ENCODE results near the gene LRRC75A.
"Not testable (repeated sequence)": the region's sequence is repeated elsewhere in the genome, so short reads cannot be mapped to it uniquely, and the experiment has no call there.

Gene LRRC75A

GRCh38 chr17:16428098-16428882, 63.7 kb downstream of the LRRC75A start:
- no peak for DNase-seq

DNA sequence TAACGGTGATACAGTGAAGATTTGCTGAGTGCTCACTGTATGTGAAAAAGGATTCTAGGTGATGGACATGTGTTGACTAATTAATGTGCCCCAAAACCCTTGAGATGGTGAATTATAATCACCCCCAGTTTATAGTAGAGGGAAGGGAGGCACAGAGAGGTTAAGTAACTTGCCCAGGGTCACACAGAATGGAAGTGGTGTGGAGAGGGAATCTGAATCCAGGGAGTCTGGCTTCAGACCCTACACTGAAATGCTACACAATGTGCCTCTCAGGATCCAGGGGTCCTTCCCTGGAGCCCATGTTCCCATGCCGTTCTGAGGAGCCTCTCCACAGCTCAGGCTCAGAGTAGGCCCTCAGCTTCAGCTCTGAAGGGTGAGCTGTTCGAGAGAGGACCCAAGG, 65.0 kb downstream of the LRRC75A start:
- DNase-seq, result no peak

- DNase-seq, result no peak
Observed at GRCh38 chr17:16425698-16426659, 66.0 kb downstream of the LRRC75A start.

- DNase-seq, result no peak
Observed at GRCh38 chr17:16425202-16425601, 66.8 kb downstream of the LRRC75A start.

GRCh38 chr17:16423226-16423872, 68.6 kb downstream of the LRRC75A start:
- no peak for DNase-seq

DNA sequence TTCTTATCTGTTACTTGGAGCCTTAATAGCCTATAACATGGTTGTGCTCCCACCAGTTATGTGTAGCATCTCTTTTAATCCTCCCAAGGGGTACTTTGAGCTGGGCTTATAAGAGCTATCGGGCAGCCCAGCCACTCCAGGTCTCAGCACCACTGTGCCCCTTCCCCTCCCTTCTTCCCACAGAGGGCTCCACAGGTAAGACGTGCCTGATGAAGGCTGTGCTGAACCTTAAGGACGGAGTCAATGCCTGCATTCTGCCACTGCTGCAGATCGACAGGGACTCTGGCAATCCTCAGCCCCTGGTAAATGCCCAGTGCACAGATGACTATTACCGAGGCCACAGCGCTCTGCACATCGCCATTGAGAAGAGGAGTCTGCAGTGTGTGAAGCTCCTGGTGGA, 69.6 kb downstream of the LRRC75A start:
- no peak for DNase-seq

- DNase-seq, result no peak
Observed at GRCh38 chr17:16419929-16420271, 72.1 kb downstream of the LRRC75A start.

- no peak for DNase-seq
Observed at GRCh38 chr17:16419074-16419928, 72.7 kb downstream of the LRRC75A start.

DNA sequence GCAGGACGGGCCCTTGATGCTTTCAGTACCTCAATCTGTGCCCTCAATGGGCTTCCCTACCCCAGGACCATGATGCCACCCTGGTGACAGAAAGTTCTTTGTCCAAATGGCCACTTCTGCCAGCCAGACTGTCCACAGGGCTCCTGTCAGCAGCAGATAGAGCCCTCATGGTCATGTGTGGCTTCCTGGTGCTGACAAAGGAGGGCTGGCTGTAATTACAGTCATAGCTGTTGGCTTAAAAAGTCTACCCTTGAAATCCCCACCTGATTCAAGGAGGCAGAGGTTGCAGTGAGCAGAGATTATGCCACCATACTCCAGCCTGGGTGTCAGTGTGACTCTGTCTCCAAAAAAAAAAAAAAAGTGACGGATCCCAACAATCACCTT, 73.3 kb downstream of the LRRC75A start:
- no peak for DNase-seq

DNA sequence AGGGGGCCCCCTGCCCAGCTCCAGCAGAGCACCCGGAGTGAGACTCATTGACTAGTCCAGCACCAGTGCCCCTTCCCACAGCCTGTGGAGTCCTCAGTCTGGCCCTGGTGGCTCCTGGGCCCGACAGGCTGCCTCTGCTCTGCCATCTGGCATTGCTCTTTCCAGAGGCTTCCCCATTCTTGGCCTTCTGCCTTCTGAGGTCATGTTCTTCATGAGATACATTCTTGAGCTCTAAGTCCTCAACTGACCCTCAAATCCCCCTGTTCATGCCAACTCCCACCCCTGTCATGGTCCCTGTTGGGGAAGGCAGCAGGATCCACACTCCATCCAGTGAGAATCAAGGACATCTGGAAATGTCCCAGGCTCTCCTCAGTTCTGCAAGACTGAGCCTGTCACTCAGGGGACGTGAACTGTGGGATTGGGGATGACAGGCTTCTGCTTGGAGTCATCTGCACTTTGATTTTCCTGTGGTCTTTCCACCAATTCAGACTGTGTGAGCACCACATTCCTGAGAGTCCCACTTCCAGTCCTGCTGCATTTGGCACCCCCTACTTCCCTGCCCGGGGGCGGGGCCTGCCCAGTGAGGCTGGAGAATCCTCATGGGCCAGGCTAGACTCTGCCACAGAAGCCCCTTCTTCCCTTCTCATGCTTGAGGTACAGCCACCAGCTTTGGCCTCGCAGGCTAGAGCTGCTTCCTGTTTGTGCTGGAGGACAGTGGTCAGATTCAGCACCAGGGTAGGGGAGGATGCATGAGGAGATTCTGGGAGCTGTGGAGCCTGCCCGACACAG, 73.9 kb downstream of the LRRC75A start:
- no peak for DNase-seq

- DNase-seq, result no peak
Observed at GRCh38 chr17:16417399-16417798, 74.6 kb downstream of the LRRC75A start.

DNA sequence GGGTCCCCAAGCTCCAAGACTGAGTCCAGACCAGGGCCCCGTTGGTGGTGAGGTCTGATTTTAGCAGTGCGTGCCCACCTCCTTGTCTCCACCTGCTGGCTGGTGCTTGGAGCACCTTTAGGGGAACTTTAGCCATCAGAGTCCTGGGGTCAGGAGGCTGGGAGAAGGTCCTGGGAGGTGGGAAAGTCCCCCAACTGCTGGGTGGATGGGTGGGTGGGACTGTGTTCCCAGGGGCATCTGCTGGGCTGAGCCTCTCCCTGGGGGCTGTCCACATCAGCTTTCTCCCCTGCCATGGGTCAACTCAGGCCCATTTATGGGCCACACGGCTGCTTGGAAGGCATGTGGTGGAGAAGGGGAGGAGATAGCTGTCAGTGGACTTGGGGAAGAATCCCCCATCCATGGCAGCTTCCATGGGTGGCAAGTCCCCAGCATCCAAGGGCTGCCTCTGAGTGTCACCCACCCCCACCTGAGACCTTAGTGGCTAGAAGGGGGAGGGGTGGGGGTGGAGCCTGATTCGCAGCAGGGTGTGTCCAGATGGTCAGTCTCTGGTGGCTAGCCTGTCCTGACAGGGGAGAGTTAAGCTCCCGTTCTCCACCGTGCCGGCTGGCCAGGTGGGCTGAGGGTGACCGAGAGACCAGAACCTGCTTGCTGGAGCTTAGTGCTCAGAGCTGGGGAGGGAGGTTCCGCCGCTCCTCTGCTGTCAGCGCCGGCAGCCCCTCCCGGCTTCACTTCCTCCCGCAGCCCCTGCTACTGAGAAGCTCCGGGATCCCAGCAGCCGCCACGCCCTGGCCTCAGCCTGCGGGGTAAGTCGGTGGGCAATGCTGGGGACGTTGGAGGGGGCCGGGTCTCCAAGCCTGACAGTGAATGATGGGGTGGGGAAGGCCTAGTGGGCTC, 76.7 kb downstream of the LRRC75A start, which contains the start of gene TRPV2:
Gene TRPV2 (plus strand): TSS at position 541 of the 894 bp plus-strand sequence. CDS start 2,098 bp downstream, outside the sequence.
- DNase-seq, result no peak

DNA sequence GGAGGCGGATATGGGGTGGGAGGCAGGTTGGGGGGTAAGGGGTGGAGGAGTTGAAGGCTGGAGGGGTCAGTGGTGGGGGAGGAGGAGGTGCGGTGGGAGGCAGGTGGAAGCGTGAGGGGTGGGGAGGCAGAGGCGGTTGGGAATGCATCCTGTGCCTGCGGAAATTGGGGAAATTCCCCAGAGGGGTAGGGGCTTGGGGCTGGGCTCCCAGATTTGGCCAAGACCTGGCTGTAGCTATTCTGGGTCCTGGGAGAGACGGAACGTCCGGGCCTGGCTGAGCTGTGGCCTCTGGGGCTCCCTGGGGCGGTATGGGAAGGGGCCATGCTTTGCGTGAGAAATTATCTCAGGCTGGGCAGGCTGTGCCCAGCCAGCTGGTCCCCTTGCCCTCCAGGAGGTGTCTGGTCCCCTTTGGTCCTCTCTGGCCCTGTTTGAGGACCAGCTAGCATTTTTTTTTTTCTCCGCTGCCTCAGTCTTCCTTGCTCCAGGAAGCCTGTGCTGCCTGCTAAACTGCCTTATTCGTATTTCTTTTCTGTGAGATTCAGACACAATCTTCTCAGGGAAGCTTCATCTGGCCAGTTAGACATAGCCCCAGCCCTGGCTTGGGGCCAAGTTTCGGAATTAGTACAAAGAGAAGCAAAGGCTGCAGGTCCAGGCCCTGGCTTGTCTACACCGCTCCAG, 83.9 kb downstream of the LRRC75A start:
- DNase-seq, result no peak

DNA sequence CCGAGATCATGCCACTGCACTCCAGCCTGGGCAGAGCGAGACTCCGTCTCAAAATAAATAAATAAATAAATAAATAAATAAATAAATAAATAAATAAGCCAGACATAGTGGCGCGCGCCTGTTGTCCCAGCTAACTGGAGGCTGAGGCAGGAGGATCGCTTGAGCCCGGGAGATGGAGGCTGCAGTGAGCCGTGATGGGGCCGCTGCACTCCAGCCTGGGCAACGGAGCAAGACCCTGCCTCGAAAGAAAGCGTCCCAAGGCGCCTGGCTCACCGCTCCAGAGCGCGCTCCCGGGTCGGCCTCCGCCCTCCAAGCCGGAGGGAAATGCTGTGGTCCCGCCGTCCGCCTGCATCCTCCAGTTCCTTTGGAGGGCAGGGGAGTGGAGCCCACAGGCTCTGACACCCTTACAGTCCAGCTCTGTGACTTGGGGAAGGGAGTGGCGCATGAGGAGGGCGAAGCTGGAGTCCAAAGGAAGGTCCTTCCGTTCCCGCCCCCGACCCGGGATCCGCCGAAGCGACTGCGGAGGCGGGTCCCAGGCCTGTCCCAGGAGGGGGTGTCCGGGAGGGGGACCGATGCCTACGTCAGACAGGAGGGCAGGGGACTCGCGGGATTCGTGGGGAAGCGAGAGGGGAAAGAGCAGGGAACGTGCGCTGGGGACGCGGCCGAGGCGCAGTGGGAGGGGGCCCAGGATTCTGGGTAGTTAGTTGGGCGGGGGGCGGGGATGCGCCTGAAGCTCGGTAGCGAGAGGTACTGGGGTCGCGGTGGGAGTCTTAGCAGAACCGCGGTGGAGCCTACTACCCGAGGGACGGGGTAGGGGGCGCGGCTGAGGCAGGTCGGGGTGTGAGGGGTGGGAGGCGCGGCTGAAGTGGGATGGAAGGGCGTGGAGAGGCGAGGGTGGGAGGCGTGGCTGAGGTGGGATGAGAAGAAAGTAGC, 85.0 kb downstream of the LRRC75A start:
- DNase-seq, result no peak

DNA sequence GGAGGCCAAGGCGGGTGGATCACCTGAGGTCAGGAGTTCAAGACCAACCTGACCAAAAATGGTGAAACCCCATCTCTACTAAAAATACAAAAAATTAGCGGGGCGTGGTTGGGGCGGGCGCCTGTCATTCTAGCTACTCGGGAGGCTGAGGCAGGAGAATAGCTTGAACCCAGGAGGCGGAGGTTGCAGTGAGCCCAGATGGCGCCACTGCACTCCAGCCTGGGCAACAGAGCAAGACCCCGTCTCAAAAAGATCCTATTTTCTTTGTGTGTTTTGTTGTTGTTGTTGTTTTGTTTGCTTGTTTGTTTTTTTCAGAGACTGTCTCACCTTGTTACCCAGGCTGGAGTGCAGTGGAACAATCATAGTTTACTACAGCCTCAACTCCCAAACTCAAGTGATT, 88.1 kb downstream of the LRRC75A start:
- DNase-seq, result not testable (repeated sequence)

GRCh38 chr17:16398270-16399267, 93.4 kb downstream of the LRRC75A start:
- DNase-seq, result no peak

- DNase-seq, result not testable (repeated sequence)
Observed at GRCh38 chr17:16396693-16397092, 95.3 kb downstream of the LRRC75A start.
